Activated B cell treated with CpG ODN at 0.5 μM for 24 hours (primary cell): ENCODE results near the gene SYNJ1. TPM values are rescaled to one million over a fixed set of nuclear protein-coding genes. Genes with fewer than 3 reads are reported as not detected.

Experiments used
- ATAC-seq: fragments of 200-7000 bp; cut with Tn5 transposase; one replicate; pipeline ENCODE4 v1.10.0; 2021; ENCODE audit warnings: low read depth, mild to moderate bottlenecking, moderate library complexity
- CTCF ChIA-PET: fragments of 350-600 bp; sonication (Branson Sonifier 250); formaldehyde crosslinking; loops from one replicate; lab custom pipeline; 2021; ENCODE audit warnings: antibody characterized with exemption; lab: Charles Lee
- POLR2A ChIA-PET: fragments of 350-600 bp; sonication (Branson Sonifier 250); formaldehyde crosslinking; loops from one replicate; lab custom pipeline; 2021; ENCODE audit warnings: antibody characterized with exemption; lab: Charles Lee
- DNase-seq: peaks from one replicate; pipeline ENCODE4 v3.0.0; 2022
- H3K27ac Mint-ChIP-seq: one replicate; pipeline ENCODE4 v1.8.0; 2020; ENCODE audit warnings: mixed read lengths
- H3K27me3 Mint-ChIP-seq: one replicate; pipeline ENCODE4 v1.8.0; 2021; ENCODE audit warnings: mixed read lengths
- H3K36me3 Mint-ChIP-seq: one replicate; pipeline ENCODE4 v1.8.0; 2021; ENCODE audit warnings: low read depth, mixed read lengths
- H3K4me1 Mint-ChIP-seq: one replicate; pipeline ENCODE4 v1.8.0; 2021; ENCODE audit warnings: mixed read lengths
- H3K4me3 Mint-ChIP-seq: one replicate; pipeline ENCODE4 v1.8.0; 2020; ENCODE audit warnings: mild to moderate bottlenecking, mixed read lengths
- H3K9me3 Mint-ChIP-seq: one replicate; pipeline ENCODE4 v1.8.0; 2020; ENCODE audit warnings: mixed read lengths
- intact Hi-C: fragments of 100-400 bp; cut with micrococcal nuclease; formaldehyde crosslinking; loops from one replicate; pipeline ENCODE4 v1.15.1; 2024
- total RNA-seq: library from RNA; stranded (reverse); gene quantifications from 2 replicates; pipeline ENCODE4 v1.2.3, GENCODE V29; 2022
- TF ChIP-seq, protein P1 (sequence below): fragments of 200-600 bp; IDR thresholded peaks from one replicate; pipeline ENCODE4 v1.8.0; 2022; ENCODE audit warnings: antibody characterized with exemption, mild to moderate bottlenecking

SYNJ1 gene
- total RNA-seq, 1 donor from 2014 or later, result 5.2 TPM

DNA sequence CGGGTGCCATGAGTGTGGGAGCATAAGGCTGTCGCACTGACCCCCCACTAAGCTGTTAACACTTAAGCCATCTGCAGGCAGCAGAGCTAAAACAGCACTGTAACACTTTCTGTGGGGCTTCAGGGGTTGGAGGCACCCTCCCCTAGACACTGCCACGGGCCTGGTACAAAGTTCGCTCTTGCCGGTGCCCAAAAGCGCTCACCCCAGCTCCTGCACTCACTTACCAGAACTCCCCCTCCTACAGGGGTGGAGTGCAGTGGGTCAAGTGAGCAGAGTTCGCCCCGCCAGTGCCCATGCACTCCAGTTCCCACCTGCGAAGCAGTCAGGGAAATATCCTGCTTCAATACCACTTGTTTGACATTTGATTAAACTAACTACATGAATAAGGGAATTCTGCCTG is 69.3 kb downstream of the SYNJ1 start:
- intact Hi-C loops, result loop anchor here (10.0 kb wide), 1 partner anchor 1236 kb away; no protein-coding TSS in a partner anchor
- ChIA-PET POLR2A (interaction anchor here (0.7 kb wide), 1 partner anchor 209 kb away, joined by 3 read pairs; no protein-coding TSS in a partner anchor), CTCF (interaction anchor here (1.0 kb wide), 1 partner anchor 168 kb away, joined by 3 read pairs; no protein-coding TSS in a partner anchor)
- H3K9me3 Mint-ChIP-seq, result peaks cover 20% of the 10 kb centered on the region
- no peak for DNase-seq
- H3K36me3 Mint-ChIP-seq, result peaks cover 63% of the 10 kb centered on the region
- no peak for ATAC-seq
- TF ChIP-seq, protein P1, sequence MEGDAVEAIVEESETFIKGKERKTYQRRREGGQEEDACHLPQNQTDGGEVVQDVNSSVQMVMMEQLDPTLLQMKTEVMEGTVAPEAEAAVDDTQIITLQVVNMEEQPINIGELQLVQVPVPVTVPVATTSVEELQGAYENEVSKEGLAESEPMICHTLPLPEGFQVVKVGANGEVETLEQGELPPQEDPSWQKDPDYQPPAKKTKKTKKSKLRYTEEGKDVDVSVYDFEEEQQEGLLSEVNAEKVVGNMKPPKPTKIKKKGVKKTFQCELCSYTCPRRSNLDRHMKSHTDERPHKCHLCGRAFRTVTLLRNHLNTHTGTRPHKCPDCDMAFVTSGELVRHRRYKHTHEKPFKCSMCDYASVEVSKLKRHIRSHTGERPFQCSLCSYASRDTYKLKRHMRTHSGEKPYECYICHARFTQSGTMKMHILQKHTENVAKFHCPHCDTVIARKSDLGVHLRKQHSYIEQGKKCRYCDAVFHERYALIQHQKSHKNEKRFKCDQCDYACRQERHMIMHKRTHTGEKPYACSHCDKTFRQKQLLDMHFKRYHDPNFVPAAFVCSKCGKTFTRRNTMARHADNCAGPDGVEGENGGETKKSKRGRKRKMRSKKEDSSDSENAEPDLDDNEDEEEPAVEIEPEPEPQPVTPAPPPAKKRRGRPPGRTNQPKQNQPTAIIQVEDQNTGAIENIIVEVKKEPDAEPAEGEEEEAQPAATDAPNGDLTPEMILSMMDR, result no peak
- no peaks in the 10 kb centered on the region for H3K4me1 Mint-ChIP-seq
- no peaks in the 10 kb centered on the region for H3K27me3 Mint-ChIP-seq
- no peak overlapping the region for H3K4me3 Mint-ChIP-seq
- no peak overlapping the region for H3K27ac Mint-ChIP-seq

DNA sequence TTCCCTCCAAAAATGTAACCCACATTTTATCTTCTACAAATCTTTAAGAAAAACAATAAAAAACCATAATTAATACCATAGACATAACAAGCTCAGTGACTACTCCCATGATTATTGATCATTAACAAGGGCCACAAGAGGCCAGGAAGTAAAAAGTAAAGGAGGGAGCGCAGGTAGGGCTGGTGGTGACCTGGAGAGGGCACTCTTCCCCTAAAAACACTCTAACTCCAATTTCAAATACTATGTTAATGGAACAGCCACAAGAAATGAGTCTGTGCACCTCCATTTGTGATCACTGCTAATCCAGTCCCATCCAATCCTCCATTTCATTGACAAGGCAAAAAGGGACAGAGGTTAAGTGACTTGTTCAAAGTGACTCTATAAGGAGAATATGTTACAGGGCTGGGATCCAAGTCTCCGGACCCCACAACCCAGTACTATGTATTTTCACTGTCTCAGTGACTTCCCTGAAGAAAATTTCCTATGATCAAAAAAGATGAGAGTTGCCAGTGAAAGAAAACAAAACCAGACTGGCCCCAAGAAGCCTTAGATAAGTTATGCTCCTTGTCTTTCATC is 74.4 kb downstream of the SYNJ1 start:
- H3K27me3 Mint-ChIP-seq, result no peaks in the 10 kb centered on the region
- no peak overlapping the region for H3K27ac Mint-ChIP-seq
- intact Hi-C loops, result loop anchor here (1.0 to 10.0 kb wide), 6 partner anchors 117 to 1241 kb away; partner anchors contain the start of gene PAXBP1
- POLR2A ChIA-PET, result no interaction called here
- CTCF ChIA-PET, result interaction anchor here (0.5 to 1.5 kb wide), 6 partner anchors 9 to 543 kb away, joined by 3 to 4 read pairs (median 3); no protein-coding TSS in a partner anchor
- peaks cover 28% of the 10 kb centered on the region for H3K36me3 Mint-ChIP-seq
- TF ChIP-seq, protein P1, result no peak
- H3K4me3 Mint-ChIP-seq, result no peak overlapping the region
- no peaks in the 10 kb centered on the region for H3K4me1 Mint-ChIP-seq
- DNase-seq (no peak), ATAC-seq (peak; percentile 52)
- H3K9me3 Mint-ChIP-seq, result peaks cover 4% of the 10 kb centered on the region

DNA sequence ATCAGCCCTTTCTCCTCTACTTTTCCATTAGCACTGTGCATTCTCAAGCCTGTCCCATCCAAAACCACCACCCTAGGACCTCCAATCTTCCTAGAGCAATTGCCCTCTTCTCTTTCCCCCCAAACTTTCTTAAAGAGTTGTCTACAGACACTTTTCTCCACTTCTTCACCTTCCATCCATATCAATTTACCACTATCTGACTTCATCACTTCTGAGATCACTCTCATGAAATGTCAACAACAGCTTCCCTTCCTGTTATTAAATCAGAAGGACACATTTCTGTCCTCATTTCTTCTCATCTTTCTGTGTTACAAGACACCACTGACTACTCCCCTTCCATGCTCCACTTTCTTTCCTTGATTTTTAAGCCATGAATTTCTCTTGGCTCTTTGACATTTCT is 79.6 kb downstream of the SYNJ1 start:
- intact Hi-C loops, result no loop called here
- H3K27me3 Mint-ChIP-seq, result no peaks in the 10 kb centered on the region
- no peak overlapping the region for H3K4me3 Mint-ChIP-seq
- no peak overlapping the region for H3K27ac Mint-ChIP-seq
- TF ChIP-seq, protein P1, result no peak
- peaks cover 14% of the 10 kb centered on the region for H3K36me3 Mint-ChIP-seq
- H3K4me1 Mint-ChIP-seq, result no peaks in the 10 kb centered on the region
- DNase-seq, result no peak
- ATAC-seq, result no peak
- CTCF ChIA-PET, result no interaction called here
- no peaks in the 10 kb centered on the region for H3K9me3 Mint-ChIP-seq
- POLR2A ChIA-PET, result interaction anchor here (0.6 kb wide), 1 partner anchor 123 kb away, joined by 10 read pairs; the partner anchor contains the start of gene PAXBP1

DNA sequence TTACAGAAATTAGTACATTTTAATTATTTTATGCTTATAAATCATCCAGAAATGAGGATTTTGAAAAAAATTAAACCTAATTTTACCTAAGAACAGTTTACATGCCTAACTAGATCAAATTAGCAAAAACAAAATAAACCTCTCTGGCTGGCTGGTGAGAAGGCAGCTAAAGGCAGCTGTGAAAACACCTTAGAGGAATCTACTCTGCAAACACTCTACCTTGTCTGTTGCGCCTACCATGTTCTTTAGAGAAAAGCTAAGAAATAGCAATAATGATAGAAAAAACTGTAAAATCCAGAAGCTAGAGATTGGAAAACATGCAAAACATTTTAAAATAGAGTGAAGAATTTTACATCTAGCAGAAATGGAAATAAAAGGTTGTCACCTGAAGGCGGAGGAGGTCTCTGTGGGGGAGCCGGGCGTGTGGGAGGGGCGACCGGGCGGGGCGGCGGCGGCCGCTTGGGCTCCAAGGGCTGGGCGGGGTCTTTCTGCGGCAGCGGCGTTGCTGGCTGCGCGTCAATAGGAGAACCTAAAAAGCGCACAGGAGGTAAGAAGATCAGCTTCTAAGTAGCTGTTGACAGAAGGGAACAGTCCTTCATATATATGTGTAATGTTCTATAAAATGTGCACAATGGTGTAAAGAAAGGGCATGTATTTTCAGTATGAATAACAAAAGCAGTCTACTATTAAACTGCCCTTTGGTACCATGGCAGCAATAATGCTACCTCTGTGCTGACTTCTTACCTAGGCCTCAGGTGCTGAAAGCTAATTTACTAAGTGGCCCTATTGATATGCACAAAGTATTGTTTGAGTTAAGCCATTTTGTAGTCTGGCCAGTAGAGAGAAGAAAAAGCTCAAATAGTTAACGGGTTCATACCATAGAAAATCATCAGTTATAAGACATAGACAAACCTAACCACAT is 82.3 kb downstream of the SYNJ1 start:
- H3K9me3 Mint-ChIP-seq, result no peaks in the 10 kb centered on the region
- no peak for DNase-seq
- H3K27ac Mint-ChIP-seq, result no peak overlapping the region
- TF ChIP-seq, protein P1, result no peak
- no peaks in the 10 kb centered on the region for H3K27me3 Mint-ChIP-seq
- ATAC-seq, result no peak
- no peaks in the 10 kb centered on the region for H3K4me1 Mint-ChIP-seq
- no peak overlapping the region for H3K4me3 Mint-ChIP-seq
- H3K36me3 Mint-ChIP-seq, result peaks cover 27% of the 10 kb centered on the region
- POLR2A ChIA-PET, result no interaction called here
- CTCF ChIA-PET, result no interaction called here
- intact Hi-C loops, result no loop called here
